Measurements from ENCODE around the gene TASP1. TPM values are rescaled to one million over a fixed set of nuclear protein-coding genes. Genes with fewer than 3 reads are reported as not detected.

The TASP1 gene
- total and polyA plus RNA-seq, 7 experiments from 2014 or later, result 10.6 to 19.3 (median 13.3) TPM

GRCh38 chr20:13447385-13448180, 191.1 kb downstream of the TASP1 start:
- Mint-ChIP-seq H3K4me3 (no peak overlapping the region), H3K27ac (no peak overlapping the region), H3K4me1 (no peaks in the 10 kb centered on the region), H3K27me3 (no peaks in the 10 kb centered on the region), H3K9me3 (no peaks in the 10 kb centered on the region), H3K36me3 (peaks cover 5 to 50% (median 29%) of the 10 kb centered on the region in 5 donors)
- DNase-seq (no peak), ATAC-seq (no peak)
- Histone ChIP-seq H3K4me3 (ENCODE audit: low read length) (no peak overlapping the region), H3K9me3 (ENCODE audit: control insufficient read depth in 2 of 3, low read length in 3 of 3) (no peaks in the 10 kb centered on the region), H3K27ac (ENCODE audit: low read depth, low read length) (no peak overlapping the region), H3K4me1 (ENCODE audit: control insufficient read depth in 2 of 2, insufficient read depth in 2 of 2, low read length in 2 of 2) (no peaks in the 10 kb centered on the region), H3K27me3 (ENCODE audit: control insufficient read depth in 2 of 2, insufficient read depth in 2 of 2, low read length in 2 of 2) (no peaks in the 10 kb centered on the region), H3K36me3 (ENCODE audit: control insufficient read depth in 2 of 3, insufficient read depth in 3 of 3, low read length in 3 of 3) (no peaks in the 10 kb centered on the region)
- intact Hi-C loops (cut with micrococcal nuclease), result no loop called here
- ChIA-PET POLR2A (no interaction called here), CTCF (no interaction called here)

- Mint-ChIP-seq H3K4me3 (no peak overlapping the region), H3K4me1 (no peaks in the 10 kb centered on the region), H3K9me3 (peaks cover 6 to 32% (median 21%) of the 10 kb centered on the region in 11 donors), H3K27ac (no peak overlapping the region), H3K36me3 (peaks cover 4 to 67% (median 36%) of the 10 kb centered on the region in 5 donors), H3K27me3 (no peaks in the 10 kb centered on the region)
- CTCF ChIA-PET, result interaction anchor here (0.6 kb wide), 1 partner anchor 105 kb away, joined by 3 read pairs; no protein-coding TSS in a partner anchor
- ATAC-seq (no peak), DNase-seq (no peak)
- no peaks in the 10 kb centered on the region for H3K4me1 ChIP-seq (ENCODE audit: control insufficient read depth in 2 of 2, insufficient read depth in 2 of 2, low read length in 2 of 2)
- peaks cover 0 to 20% (median 0%) of the 10 kb centered on the region in 3 experiments for H3K9me3 ChIP-seq (ENCODE audit: control insufficient read depth in 2 of 3, low read length in 3 of 3)
- POLR2A ChIA-PET, result no interaction called here
- H3K27ac ChIP-seq (ENCODE audit: low read depth, low read length), result no peak overlapping the region
- no peaks in the 10 kb centered on the region for H3K36me3 ChIP-seq (ENCODE audit: control insufficient read depth in 2 of 3, insufficient read depth in 3 of 3, low read length in 3 of 3)
- intact Hi-C loops (cut with micrococcal nuclease), result no loop called here
- no peaks in the 10 kb centered on the region for H3K27me3 ChIP-seq (ENCODE audit: control insufficient read depth in 2 of 2, insufficient read depth in 2 of 2, low read length in 2 of 2)
- no peak overlapping the region for H3K4me3 ChIP-seq (ENCODE audit: low read length)
These were observed 195.0 kb downstream of the TASP1 start for GRCh38 chr20:13443690-13444089.

DNA sequence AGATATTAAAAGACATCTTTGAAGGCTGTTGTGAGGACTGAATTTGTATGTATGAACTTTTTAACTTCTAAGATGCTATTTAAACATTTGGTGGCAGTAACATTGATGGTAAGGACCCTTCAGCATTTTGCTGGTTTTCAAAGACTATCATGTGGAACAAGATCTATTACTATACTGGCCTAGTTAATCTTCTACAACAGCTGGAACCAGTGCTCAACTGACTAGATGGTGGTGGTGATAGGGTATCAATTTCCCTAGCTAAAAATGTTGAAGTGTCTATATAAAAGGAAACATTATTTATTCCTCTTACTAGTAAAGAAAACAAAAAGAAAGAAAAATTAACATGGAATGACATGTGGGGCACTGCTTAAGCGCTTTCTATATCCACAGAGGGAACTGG, 195.7 kb downstream of the TASP1 start:
- Histone ChIP-seq H3K9me3 (ENCODE audit: control insufficient read depth in 2 of 3, low read length in 3 of 3) (peaks cover 0 to 20% (median 0%) of the 10 kb centered on the region in 3 experiments), H3K4me1 (ENCODE audit: control insufficient read depth in 2 of 2, insufficient read depth in 2 of 2, low read length in 2 of 2) (no peaks in the 10 kb centered on the region), H3K36me3 (ENCODE audit: control insufficient read depth in 2 of 3, insufficient read depth in 3 of 3, low read length in 3 of 3) (no peaks in the 10 kb centered on the region), H3K27ac (ENCODE audit: low read depth, low read length) (no peak overlapping the region), H3K27me3 (ENCODE audit: control insufficient read depth in 2 of 2, insufficient read depth in 2 of 2, low read length in 2 of 2) (no peaks in the 10 kb centered on the region), H3K4me3 (ENCODE audit: low read length) (no peak overlapping the region)
- Mint-ChIP-seq H3K36me3 (peaks cover 5 to 69% (median 37%) of the 10 kb centered on the region in 5 donors), H3K9me3 (peaks cover 6 to 32% (median 21%) of the 10 kb centered on the region in 11 donors), H3K27me3 (no peaks in the 10 kb centered on the region), H3K27ac (no peak overlapping the region), H3K4me1 (no peaks in the 10 kb centered on the region), H3K4me3 (no peak overlapping the region)
- intact Hi-C loops (cut with micrococcal nuclease), result no loop called here
- no peak for DNase-seq
- CTCF ChIA-PET, result interaction anchor here (0.6 kb wide), 1 partner anchor 104 kb away, joined by 3 read pairs; no protein-coding TSS in a partner anchor
- POLR2A ChIA-PET, result no interaction called here
- no peak for ATAC-seq

DNA sequence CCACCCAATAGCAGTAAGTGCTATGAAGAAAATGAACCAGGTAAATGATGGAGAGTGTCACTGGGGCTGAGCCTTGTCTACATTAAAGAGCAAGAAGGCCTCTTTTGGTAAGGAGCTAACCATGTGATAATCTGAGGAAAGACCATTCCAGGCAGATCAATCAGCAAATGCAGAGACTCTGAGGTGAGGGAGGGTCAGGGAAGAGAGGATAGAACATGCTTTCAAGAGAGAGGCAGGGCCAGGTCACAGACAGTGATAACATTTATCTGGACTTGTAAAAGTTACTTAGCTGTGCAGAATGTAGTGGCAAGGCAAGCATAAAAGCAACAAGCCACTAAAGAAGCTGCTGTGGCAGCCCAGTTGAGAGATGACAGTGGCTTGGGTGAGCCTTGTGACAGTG, 197.3 kb downstream of the TASP1 start:
- ChIA-PET CTCF (no interaction called here), POLR2A (no interaction called here)
- ATAC-seq (no peak), DNase-seq (no peak)
- no peaks in the 10 kb centered on the region for H3K27me3 Mint-ChIP-seq
- H3K9me3 Mint-ChIP-seq, result peaks cover 7 to 32% (median 21%) of the 10 kb centered on the region in 11 donors
- Histone ChIP-seq H3K4me1 (ENCODE audit: control insufficient read depth in 2 of 2, insufficient read depth in 2 of 2, low read length in 2 of 2) (no peaks in the 10 kb centered on the region), H3K4me3 (ENCODE audit: low read length) (no peak overlapping the region), H3K36me3 (ENCODE audit: control insufficient read depth in 2 of 3, insufficient read depth in 3 of 3, low read length in 3 of 3) (no peaks in the 10 kb centered on the region), H3K27ac (ENCODE audit: low read depth, low read length) (no peak overlapping the region), H3K9me3 (ENCODE audit: control insufficient read depth in 2 of 3, low read length in 3 of 3) (peaks cover 0 to 20% (median 0%) of the 10 kb centered on the region in 3 experiments), H3K27me3 (ENCODE audit: control insufficient read depth in 2 of 2, insufficient read depth in 2 of 2, low read length in 2 of 2) (no peaks in the 10 kb centered on the region)
- H3K4me3 Mint-ChIP-seq, result no peak overlapping the region
- peaks cover 6 to 64% (median 37%) of the 10 kb centered on the region in 5 donors for H3K36me3 Mint-ChIP-seq
- no peaks in the 10 kb centered on the region for H3K4me1 Mint-ChIP-seq
- no peak overlapping the region for H3K27ac Mint-ChIP-seq
- intact Hi-C loops (cut with micrococcal nuclease), result no loop called here

DNA sequence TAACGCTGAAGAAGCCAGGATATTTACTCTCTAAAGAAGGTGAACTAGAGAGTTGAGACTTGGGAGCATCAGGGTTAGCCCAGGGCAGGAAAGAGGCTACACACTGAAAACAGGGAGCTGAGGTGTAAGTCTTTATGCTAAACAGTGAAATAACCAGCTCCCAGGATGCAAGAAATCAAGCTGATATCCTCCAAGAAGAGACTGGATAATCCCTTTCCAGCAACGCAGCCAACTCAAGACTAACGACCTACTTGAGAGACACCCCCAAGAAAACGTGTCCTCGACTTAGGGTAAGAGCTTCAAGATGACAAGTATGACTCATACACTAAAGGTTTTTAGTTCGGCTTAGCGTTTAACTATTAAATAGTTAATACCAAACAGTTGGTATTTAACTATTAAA, 202.2 kb downstream of the TASP1 start:
- peaks cover 0 to 4% (median 0%) of the 10 kb centered on the region in 7 donors for H3K4me1 Mint-ChIP-seq
- peaks cover 7 to 25% (median 18%) of the 10 kb centered on the region in 11 donors for H3K9me3 Mint-ChIP-seq
- H3K27ac Mint-ChIP-seq, result no peak overlapping the region
- Histone ChIP-seq H3K27ac (ENCODE audit: low read depth, low read length) (no peak overlapping the region), H3K9me3 (ENCODE audit: control insufficient read depth in 2 of 3, low read length in 3 of 3) (peaks cover 0 to 17% (median 0%) of the 10 kb centered on the region in 3 experiments), H3K27me3 (ENCODE audit: control insufficient read depth in 2 of 2, insufficient read depth in 2 of 2, low read length in 2 of 2) (no peaks in the 10 kb centered on the region), H3K4me3 (ENCODE audit: low read length) (no peak overlapping the region), H3K36me3 (ENCODE audit: control insufficient read depth in 2 of 3, insufficient read depth in 3 of 3, low read length in 3 of 3) (peaks cover 0 to 12% (median 0%) of the 10 kb centered on the region in 3 experiments), H3K4me1 (ENCODE audit: control insufficient read depth in 2 of 2, insufficient read depth in 2 of 2, low read length in 2 of 2) (no peaks in the 10 kb centered on the region)
- ATAC-seq, result no peak
- intact Hi-C loops (cut with micrococcal nuclease), result no loop called here
- peaks cover 1 to 68% (median 57%) of the 10 kb centered on the region in 5 donors for H3K36me3 Mint-ChIP-seq
- no peaks in the 10 kb centered on the region for H3K27me3 Mint-ChIP-seq
- H3K4me3 Mint-ChIP-seq, result no peak overlapping the region
- no peak for DNase-seq
- ChIA-PET POLR2A (no interaction called here), CTCF (no interaction called here)

- Mint-ChIP-seq H3K36me3 (peaks cover 21 to 70% (median 62%) of the 10 kb centered on the region in 5 donors), H3K4me3 (no peak overlapping the region), H3K27ac (no peak overlapping the region), H3K9me3 (peaks cover 0 to 6% (median 0%) of the 10 kb centered on the region in 11 donors), H3K4me1 (peaks cover 0 to 19% (median 0%) of the 10 kb centered on the region in 7 donors), H3K27me3 (no peaks in the 10 kb centered on the region)
- H3K36me3 ChIP-seq (ENCODE audit: control insufficient read depth in 2 of 3, insufficient read depth in 3 of 3, low read length in 3 of 3), result peaks cover 0 to 16% (median 0%) of the 10 kb centered on the region in 3 experiments
- ChIA-PET POLR2A (no interaction called here), CTCF (no interaction called here)
- no peaks in the 10 kb centered on the region for H3K9me3 ChIP-seq (ENCODE audit: control insufficient read depth in 2 of 3, low read length in 3 of 3)
- H3K27ac ChIP-seq (ENCODE audit: low read depth, low read length), result no peak overlapping the region
- H3K27me3 ChIP-seq (ENCODE audit: control insufficient read depth in 2 of 2, insufficient read depth in 2 of 2, low read length in 2 of 2), result no peaks in the 10 kb centered on the region
- no peak overlapping the region for H3K4me3 ChIP-seq (ENCODE audit: low read length)
- no peak for DNase-seq
- ATAC-seq, result no peak
- H3K4me1 ChIP-seq (ENCODE audit: control insufficient read depth in 2 of 2, insufficient read depth in 2 of 2, low read length in 2 of 2), result no peaks in the 10 kb centered on the region
- intact Hi-C loops (cut with micrococcal nuclease), result no loop called here
These were observed 206.6 kb downstream of the TASP1 start for GRCh38 chr20:13432126-13432525.
